ENCODE measurements around the gene BPIFB2. TPM values are rescaled to one million over a fixed set of nuclear protein-coding genes. Genes with fewer than 3 reads are reported as not detected.

BPIFB2 gene
- total RNA-seq, 4 donors from 2014 or later = 0.13 to 138 (median 0.15) TPM; not detected in 1

DNA sequence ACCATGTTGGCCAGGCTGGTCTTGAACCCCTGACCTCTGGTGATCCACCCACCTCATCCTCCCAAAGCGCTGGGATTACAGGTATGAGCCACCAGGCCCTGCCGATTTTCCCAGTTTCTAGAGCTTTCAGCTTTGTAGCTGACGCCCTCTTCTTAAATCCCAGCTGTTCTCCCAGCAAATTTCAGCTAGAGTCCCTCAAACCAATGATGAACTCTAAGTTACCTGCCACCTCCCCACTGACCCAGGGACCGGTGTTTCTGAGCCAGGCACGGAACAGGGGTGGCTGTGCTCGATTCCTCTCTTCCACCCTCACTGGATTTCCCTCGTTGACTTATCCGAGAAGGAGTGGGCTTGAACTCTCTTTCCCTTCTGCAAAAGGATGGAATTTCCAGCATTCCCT is 42.4 kb upstream of the BPIFB2 start:
- Histone ChIP-seq H3K27ac (no peak overlapping the region), H3K4me3 (no peak overlapping the region), H3K36me3 (no peaks in the 10 kb centered on the region), H3K27me3 (peaks cover 15% of the 10 kb centered on the region), H3K4me1 (no peaks in the 10 kb centered on the region), H3K9me3 (no peaks in the 10 kb centered on the region)
- WGBS, 2 donors (ENCODE audit: low coverage in 1 of 2) = 64 to 76% methylated on average over 5 to 8 of the region's 8 CpGs
- TF ChIP-seq EP300 (IDR thresholded peaks at IDR 0.05) = no peak
- TF ChIP-seq, protein P1, sequence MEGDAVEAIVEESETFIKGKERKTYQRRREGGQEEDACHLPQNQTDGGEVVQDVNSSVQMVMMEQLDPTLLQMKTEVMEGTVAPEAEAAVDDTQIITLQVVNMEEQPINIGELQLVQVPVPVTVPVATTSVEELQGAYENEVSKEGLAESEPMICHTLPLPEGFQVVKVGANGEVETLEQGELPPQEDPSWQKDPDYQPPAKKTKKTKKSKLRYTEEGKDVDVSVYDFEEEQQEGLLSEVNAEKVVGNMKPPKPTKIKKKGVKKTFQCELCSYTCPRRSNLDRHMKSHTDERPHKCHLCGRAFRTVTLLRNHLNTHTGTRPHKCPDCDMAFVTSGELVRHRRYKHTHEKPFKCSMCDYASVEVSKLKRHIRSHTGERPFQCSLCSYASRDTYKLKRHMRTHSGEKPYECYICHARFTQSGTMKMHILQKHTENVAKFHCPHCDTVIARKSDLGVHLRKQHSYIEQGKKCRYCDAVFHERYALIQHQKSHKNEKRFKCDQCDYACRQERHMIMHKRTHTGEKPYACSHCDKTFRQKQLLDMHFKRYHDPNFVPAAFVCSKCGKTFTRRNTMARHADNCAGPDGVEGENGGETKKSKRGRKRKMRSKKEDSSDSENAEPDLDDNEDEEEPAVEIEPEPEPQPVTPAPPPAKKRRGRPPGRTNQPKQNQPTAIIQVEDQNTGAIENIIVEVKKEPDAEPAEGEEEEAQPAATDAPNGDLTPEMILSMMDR (IDR thresholded peaks at IDR 0.05) = no peak
- no peak for TF ChIP-seq POLR2AphosphoS5 (IDR thresholded peaks at IDR 0.05)
- TF ChIP-seq POLR2A (IDR thresholded peaks at IDR 0.05) = no peak
- no peak for ATAC-seq

- no peak overlapping the region for H3K27ac ChIP-seq
- no peak overlapping the region for H3K4me3 ChIP-seq
- no peak for ATAC-seq
- H3K27me3 ChIP-seq = peaks cover 15% of the 10 kb centered on the region
- WGBS, 2 donors (ENCODE audit: low coverage in 1 of 2) = 64 to 69% methylated on average over 4 of the region's 12 CpGs
- H3K9me3 ChIP-seq = no peaks in the 10 kb centered on the region
- TF ChIP-seq, protein P1 (IDR thresholded peaks at IDR 0.05) = no peak
- TF ChIP-seq EP300 (IDR thresholded peaks at IDR 0.05) = no peak
- TF ChIP-seq POLR2AphosphoS5 (IDR thresholded peaks at IDR 0.05) = no peak
- TF ChIP-seq POLR2A (IDR thresholded peaks at IDR 0.05) = no peak
- no peaks in the 10 kb centered on the region for H3K4me1 ChIP-seq
- no peaks in the 10 kb centered on the region for H3K36me3 ChIP-seq
Measured at GRCh38 chr20:32965581-32966373, 41.7 kb upstream of the BPIFB2 start.

DNA sequence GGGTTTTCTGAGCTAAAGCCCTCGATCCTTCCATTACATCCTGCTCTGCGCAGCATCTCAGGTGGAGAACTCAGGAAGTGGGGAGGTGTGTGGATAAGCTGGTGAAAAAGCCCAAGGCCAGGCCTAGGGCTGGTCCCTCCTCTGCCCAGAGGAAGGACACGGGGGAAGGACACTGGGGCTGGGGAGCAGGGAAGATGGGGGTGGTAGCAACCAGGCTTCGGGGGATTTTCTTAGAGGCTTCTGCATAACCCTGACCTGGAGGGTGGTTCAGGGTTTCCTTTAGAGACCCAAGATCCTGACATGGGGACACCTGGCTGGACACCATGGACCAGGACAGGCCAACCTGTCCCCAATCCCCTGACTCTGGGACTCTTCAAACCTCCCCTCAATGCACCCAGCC is 41.1 kb upstream of the BPIFB2 start:
- Histone ChIP-seq H3K36me3 (no peaks in the 10 kb centered on the region), H3K27me3 (peaks cover 15% of the 10 kb centered on the region), H3K4me1 (no peaks in the 10 kb centered on the region), H3K9me3 (no peaks in the 10 kb centered on the region), H3K27ac (no peak overlapping the region), H3K4me3 (no peak overlapping the region)
- TF ChIP-seq EP300 (IDR thresholded peaks at IDR 0.05) (no peak), POLR2AphosphoS5 (IDR thresholded peaks at IDR 0.05) (no peak), POLR2A (IDR thresholded peaks at IDR 0.05) (no peak)
- TF ChIP-seq, protein P1 (IDR thresholded peaks at IDR 0.05) = no peak
- WGBS, 2 donors (ENCODE audit: low coverage in 1 of 2) = 80 to 83% methylated on average over 2 to 3 of the region's 4 CpGs
- ATAC-seq = no peak

DNA sequence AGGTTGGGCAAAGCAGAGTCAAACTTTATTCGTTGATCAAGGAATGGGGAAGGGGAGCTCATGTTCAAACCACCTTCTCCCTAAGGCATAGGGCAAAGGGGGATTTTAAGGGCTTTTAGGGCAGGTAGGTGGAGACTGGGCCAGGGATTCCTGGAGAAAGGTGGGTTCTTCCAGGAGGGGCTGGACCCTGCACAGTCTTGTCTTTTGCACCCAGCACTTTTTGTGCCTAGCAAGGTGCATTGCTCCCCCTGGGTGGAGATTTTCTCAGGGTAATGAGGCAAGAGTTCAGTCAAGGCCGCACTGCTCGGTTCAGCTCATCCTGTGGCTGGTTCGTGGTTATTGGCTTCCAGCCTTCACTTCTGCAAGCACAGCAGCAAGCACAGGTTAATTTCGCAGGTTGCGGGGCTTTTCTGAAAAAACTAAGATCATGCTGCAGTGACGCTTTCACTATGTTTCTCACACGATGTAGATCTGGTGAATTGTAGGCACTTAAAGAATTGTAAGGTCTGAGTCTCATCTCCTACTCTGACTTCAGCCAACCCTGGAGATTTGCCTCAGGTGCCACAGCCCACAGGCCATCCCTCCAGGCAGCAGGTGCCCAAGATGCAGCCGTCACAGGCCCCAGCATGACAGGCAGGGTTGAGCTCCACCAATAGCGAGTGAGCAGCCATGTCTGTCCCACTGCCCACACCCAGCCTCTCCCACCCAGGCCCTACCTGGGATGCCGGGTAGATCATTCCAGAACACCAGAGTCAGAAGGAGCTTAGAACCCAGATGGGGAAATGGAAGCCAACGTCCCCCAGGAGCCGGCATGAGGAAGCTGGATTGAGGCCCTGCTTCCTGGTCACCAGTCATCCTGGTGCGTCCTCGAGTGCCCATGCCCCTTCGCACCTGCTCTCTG is 40.4 kb upstream of the BPIFB2 start:
- no peaks in the 10 kb centered on the region for H3K36me3 ChIP-seq
- no peak for ATAC-seq
- WGBS, 2 donors (ENCODE audit: low coverage in 1 of 2) = 81 to 87% methylated on average over 5 of the region's 16 CpGs

More for the DNA sequence above, 40.4 kb upstream of the BPIFB2 start:
- Histone ChIP-seq H3K27me3 (peaks cover 15% of the 10 kb centered on the region), H3K4me1 (no peaks in the 10 kb centered on the region), H3K9me3 (no peaks in the 10 kb centered on the region), H3K27ac (no peak overlapping the region), H3K4me3 (no peak overlapping the region)
- no peak for TF ChIP-seq EP300 (IDR thresholded peaks at IDR 0.05)
- no peak for TF ChIP-seq POLR2A (IDR thresholded peaks at IDR 0.05)
- TF ChIP-seq POLR2AphosphoS5 (IDR thresholded peaks at IDR 0.05) = no peak
- TF ChIP-seq, protein P1 (IDR thresholded peaks at IDR 0.05) = no peak
